ENCODE measurements around the gene INPP4B.

DNA sequence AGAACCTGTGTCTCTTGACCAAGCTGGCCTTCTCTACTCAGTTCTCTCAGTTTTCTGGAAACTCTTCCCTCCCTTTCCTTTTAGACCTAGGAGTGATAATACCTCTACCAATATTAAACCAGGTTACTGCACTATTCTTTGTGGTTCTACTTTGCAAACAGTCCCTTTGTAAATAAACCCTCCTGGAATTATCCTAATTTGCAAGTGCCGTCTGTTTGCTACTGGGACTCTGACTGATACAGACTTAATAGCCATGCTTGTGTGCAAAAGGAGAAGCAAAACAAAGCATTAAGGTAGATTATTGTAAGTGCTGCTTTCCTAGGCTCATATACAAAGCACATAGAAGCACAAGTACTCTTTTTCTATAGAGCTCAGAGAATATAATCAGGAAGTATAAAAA, 507.0 kb downstream of the INPP4B start:
- TF ChIP-seq, protein P1, sequence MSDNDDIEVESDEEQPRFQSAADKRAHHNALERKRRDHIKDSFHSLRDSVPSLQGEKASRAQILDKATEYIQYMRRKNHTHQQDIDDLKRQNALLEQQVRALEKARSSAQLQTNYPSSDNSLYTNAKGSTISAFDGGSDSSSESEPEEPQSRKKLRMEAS (IDR thresholded peaks at IDR 0.05; ENCODE audit: low read depth, low read length) = no peak
- no peak for TF ChIP-seq CTCF (IDR thresholded peaks at IDR 0.05; ENCODE audit: low read depth, low read length)
- TF ChIP-seq MYC (IDR thresholded peaks at IDR 0.05; ENCODE audit: low read depth, low read length) = no peak

Data from NB4 (cell line).